NCI-H146 (cell line): Measurements from ENCODE around the gene TSPAN5.

Experiments used
- DNase-seq: peaks from one replicate; lab custom pipeline; 2025; lab: John Stamatoyannopoulos, UW

The TSPAN5 gene

GRCh38 chr4:98643755-98644154 is 14.7 kb downstream of the TSPAN5 start:
- no peak for DNase-seq

- DNase-seq = no peak
Observed at GRCh38 chr4:98642991-98643426, 15.4 kb downstream of the TSPAN5 start.

- no peak for DNase-seq
Observed at GRCh38 chr4:98641906-98642668, 16.3 kb downstream of the TSPAN5 start.

GRCh38 chr4:98641376-98641775 is 17.0 kb downstream of the TSPAN5 start:
- DNase-seq = no peak

GRCh38 chr4:98639523-98639922 is 18.9 kb downstream of the TSPAN5 start:
- DNase-seq = no peak

GRCh38 chr4:98639108-98639507 is 19.3 kb downstream of the TSPAN5 start:
- no peak for DNase-seq

- no peak for DNase-seq
Observed at GRCh38 chr4:98638661-98639060, 19.8 kb downstream of the TSPAN5 start.

- DNase-seq = no peak
Observed at GRCh38 chr4:98634061-98634460, 24.4 kb downstream of the TSPAN5 start.

GRCh38 chr4:98633159-98633558 is 25.3 kb downstream of the TSPAN5 start:
- no peak for DNase-seq

- no peak for DNase-seq
Observed at GRCh38 chr4:98632258-98632657, 26.2 kb downstream of the TSPAN5 start.

GRCh38 chr4:98631506-98631905 is 26.9 kb downstream of the TSPAN5 start:
- no peak for DNase-seq

- no peak for DNase-seq
Observed at GRCh38 chr4:98630737-98631454, 27.5 kb downstream of the TSPAN5 start.

GRCh38 chr4:98627531-98628257 is 30.7 kb downstream of the TSPAN5 start:
- DNase-seq = no peak

GRCh38 chr4:98626350-98626749 is 32.1 kb downstream of the TSPAN5 start:
- no peak for DNase-seq

- DNase-seq = no peak
Observed at GRCh38 chr4:98625920-98626319, 32.5 kb downstream of the TSPAN5 start.

GRCh38 chr4:98625399-98625798 is 33.0 kb downstream of the TSPAN5 start:
- DNase-seq = no peak

GRCh38 chr4:98624642-98625041 is 33.8 kb downstream of the TSPAN5 start:
- no peak for DNase-seq

- no peak for DNase-seq
Observed at GRCh38 chr4:98624144-98624543, 34.3 kb downstream of the TSPAN5 start.

- DNase-seq = no peak
Observed at GRCh38 chr4:98623126-98623802, 35.1 kb downstream of the TSPAN5 start.

- no peak for DNase-seq
Observed at GRCh38 chr4:98620087-98620784, 38.2 kb downstream of the TSPAN5 start.

- DNase-seq = no peak
Observed at GRCh38 chr4:98619180-98619579, 39.2 kb downstream of the TSPAN5 start.

GRCh38 chr4:98618680-98619079 is 39.7 kb downstream of the TSPAN5 start:
- DNase-seq = no peak
